Neural cell (in vitro differentiated cells): ENCODE measurements around the gene C13orf46.

ENCODE experiments used
- EP300 ChIP-seq: fragments of 450-650 bp; conservative IDR thresholded peaks from 2 replicates; pipeline ENCODE4 v1.6.1; 2014; ENCODE audit warnings: antibody characterized with exemption, mild to moderate bottlenecking, moderate library complexity; ENCODE audit not compliant: poor library complexity, severe bottlenecking
- EZH2 ChIP-seq: fragments of 200-600, 300-800 bp; shearing (Covaris generic), sonication (generic); IDR thresholded peaks from 2 replicates; pipeline ENCODE4 v1.6.1; 2014; ENCODE audit warnings: antibody characterized with exemption, low read length, borderline replicate concordance, mild to moderate bottlenecking; ENCODE audit not compliant: insufficient read depth, poor library complexity, severe bottlenecking
- MXI1 ChIP-seq: fragments of 450-650 bp; conservative IDR thresholded peaks from 2 replicates; pipeline ENCODE4 v1.6.1; 2014; ENCODE audit warnings: antibody characterized with exemption, mild to moderate bottlenecking; ENCODE audit not compliant: poor library complexity, severe bottlenecking
- POLR2AphosphoS5 ChIP-seq: IDR thresholded peaks from 2 replicates; pipeline ENCODE4 v1.6.1; 2012
- RAD21 ChIP-seq: fragments of 450-650 bp; conservative IDR thresholded peaks from 2 replicates; pipeline ENCODE4 v1.6.1; 2014; ENCODE audit warnings: antibody characterized with exemption, mild to moderate bottlenecking, moderate library complexity
- SMC3 ChIP-seq: fragments of 450-650 bp; conservative IDR thresholded peaks from 2 replicates; pipeline ENCODE4 v1.6.1; 2014; ENCODE audit warnings: antibody characterized with exemption, mild to moderate bottlenecking, moderate library complexity; ENCODE audit not compliant: poor library complexity
- TAF1 ChIP-seq: IDR thresholded peaks from 2 replicates; pipeline ENCODE4 v1.6.1; 2012; ENCODE audit warnings: low read depth
- TF ChIP-seq, protein P1 (sequence below): fragments of 450-650 bp; IDR thresholded peaks from 2 replicates; pipeline ENCODE4 v1.5.1; 2014; ENCODE audit warnings: antibody characterized with exemption, mild to moderate bottlenecking, moderate library complexity; ENCODE audit not compliant: poor library complexity, severe bottlenecking
- TF ChIP-seq, protein P2 (sequence below): IDR thresholded peaks from 2 replicates; pipeline ENCODE4 v1.6.1; 2012; ENCODE audit warnings: borderline replicate concordance

DNA sequence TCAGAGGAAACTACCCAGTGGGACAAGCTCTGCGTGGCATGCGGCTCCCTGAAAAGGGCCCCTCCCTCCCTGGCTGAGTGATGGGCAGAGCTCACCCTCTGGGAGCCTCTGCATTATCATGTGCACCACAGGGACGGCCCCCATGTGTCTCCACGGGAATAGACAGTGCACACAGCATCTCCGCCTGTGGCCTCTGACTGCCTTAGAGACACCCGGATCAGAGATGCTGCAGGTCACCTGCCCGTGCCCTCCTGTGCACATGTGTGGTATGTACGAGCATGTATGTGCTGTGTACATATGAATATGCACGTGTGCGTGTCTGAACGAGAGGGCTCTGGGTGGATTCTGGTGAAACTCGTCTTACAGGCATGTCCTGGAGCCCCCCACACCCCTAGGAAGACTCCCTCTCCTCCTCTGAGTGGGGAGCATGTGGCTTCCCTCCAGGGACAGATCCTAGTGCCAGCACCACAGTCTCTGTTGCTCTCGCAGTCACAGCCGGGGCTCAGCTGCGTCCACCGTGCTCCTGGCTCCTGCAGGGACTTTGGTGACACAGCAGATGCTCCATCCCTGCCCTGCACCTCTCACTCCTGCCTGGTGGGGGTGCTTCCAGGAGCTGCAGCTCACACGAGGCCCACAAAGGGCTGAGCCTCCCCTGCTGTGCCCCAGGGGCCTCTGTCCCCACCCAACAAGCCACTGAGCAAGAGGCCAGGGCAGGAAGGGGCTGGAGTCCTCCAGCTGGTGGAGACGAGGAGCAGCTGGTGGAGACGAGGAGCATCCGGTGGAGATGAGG lies 19.6 kb downstream of the C13orf46 start:
- TF ChIP-seq POLR2AphosphoS5 = no peak
- TF ChIP-seq, protein P1, sequence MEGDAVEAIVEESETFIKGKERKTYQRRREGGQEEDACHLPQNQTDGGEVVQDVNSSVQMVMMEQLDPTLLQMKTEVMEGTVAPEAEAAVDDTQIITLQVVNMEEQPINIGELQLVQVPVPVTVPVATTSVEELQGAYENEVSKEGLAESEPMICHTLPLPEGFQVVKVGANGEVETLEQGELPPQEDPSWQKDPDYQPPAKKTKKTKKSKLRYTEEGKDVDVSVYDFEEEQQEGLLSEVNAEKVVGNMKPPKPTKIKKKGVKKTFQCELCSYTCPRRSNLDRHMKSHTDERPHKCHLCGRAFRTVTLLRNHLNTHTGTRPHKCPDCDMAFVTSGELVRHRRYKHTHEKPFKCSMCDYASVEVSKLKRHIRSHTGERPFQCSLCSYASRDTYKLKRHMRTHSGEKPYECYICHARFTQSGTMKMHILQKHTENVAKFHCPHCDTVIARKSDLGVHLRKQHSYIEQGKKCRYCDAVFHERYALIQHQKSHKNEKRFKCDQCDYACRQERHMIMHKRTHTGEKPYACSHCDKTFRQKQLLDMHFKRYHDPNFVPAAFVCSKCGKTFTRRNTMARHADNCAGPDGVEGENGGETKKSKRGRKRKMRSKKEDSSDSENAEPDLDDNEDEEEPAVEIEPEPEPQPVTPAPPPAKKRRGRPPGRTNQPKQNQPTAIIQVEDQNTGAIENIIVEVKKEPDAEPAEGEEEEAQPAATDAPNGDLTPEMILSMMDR = no peak
- no peak for TF ChIP-seq MXI1
- no peak for TF ChIP-seq EP300
- TF ChIP-seq, protein P2, sequence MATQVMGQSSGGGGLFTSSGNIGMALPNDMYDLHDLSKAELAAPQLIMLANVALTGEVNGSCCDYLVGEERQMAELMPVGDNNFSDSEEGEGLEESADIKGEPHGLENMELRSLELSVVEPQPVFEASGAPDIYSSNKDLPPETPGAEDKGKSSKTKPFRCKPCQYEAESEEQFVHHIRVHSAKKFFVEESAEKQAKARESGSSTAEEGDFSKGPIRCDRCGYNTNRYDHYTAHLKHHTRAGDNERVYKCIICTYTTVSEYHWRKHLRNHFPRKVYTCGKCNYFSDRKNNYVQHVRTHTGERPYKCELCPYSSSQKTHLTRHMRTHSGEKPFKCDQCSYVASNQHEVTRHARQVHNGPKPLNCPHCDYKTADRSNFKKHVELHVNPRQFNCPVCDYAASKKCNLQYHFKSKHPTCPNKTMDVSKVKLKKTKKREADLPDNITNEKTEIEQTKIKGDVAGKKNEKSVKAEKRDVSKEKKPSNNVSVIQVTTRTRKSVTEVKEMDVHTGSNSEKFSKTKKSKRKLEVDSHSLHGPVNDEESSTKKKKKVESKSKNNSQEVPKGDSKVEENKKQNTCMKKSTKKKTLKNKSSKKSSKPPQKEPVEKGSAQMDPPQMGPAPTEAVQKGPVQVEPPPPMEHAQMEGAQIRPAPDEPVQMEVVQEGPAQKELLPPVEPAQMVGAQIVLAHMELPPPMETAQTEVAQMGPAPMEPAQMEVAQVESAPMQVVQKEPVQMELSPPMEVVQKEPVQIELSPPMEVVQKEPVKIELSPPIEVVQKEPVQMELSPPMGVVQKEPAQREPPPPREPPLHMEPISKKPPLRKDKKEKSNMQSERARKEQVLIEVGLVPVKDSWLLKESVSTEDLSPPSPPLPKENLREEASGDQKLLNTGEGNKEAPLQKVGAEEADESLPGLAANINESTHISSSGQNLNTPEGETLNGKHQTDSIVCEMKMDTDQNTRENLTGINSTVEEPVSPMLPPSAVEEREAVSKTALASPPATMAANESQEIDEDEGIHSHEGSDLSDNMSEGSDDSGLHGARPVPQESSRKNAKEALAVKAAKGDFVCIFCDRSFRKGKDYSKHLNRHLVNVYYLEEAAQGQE = no peak
- TF ChIP-seq EZH2 = no peak
- TF ChIP-seq RAD21 = no peak
- TF ChIP-seq TAF1 = no peak
- TF ChIP-seq SMC3 = no peak
